Measurements from ENCODE around the gene ACR.

Gene ACR

GRCh38 chr22:50701428-50702154 lies 36.4 kb upstream of the ACR start:
- peak in 20 of 42 donors; percentile 1 to 30 (median 8) for DNase-seq
- intact Hi-C loops (cut with DNase I), result no loop called here

- DNase-seq, result peak in 25 of 42 donors; percentile 9 to 65 (median 29)
- intact Hi-C loops (cut with DNase I), result no loop called here
These were observed 35.7 kb upstream of the ACR start for GRCh38 chr22:50702261-50702671.

- peak in 23 of 42 donors; percentile 1 to 25 (median 11) for DNase-seq
- intact Hi-C loops (cut with DNase I), result no loop called here
These were observed 34.9 kb upstream of the ACR start for GRCh38 chr22:50702821-50703725.

- DNase-seq, result peak in 23 of 42 donors; percentile 2 to 34 (median 9)
- intact Hi-C loops (cut with DNase I), result no loop called here
These were observed 34.1 kb upstream of the ACR start for GRCh38 chr22:50703726-50704509.

GRCh38 chr22:50704510-50705218 lies 33.3 kb upstream of the ACR start:
- peak in 27 of 42 donors; percentile 2 to 41 (median 14) for DNase-seq
- intact Hi-C loops (cut with DNase I), result no loop called here

GRCh38 chr22:50705219-50705691 lies 32.7 kb upstream of the ACR start:
- DNase-seq, result peak; percentile 64 to 95 (median 84)
- intact Hi-C loops (cut with DNase I), result no loop called here

GRCh38 chr22:50705851-50706351 lies 32.1 kb upstream of the ACR start:
- intact Hi-C loops (cut with DNase I), result no loop called here
- peak in 16 of 42 donors; percentile 1 to 35 (median 12) for DNase-seq

- intact Hi-C loops (cut with DNase I), result no loop called here
- DNase-seq, result peak in 7 of 42 donors; percentile 0 to 19 (median 6)
These were observed 31.4 kb upstream of the ACR start for GRCh38 chr22:50706481-50707125.

- DNase-seq, result peak in 1 of 42 donors; percentile 3
These were observed 29.5 kb upstream of the ACR start for GRCh38 chr22:50708474-50708873.

GRCh38 chr22:50708996-50709395 lies 29.0 kb upstream of the ACR start:
- intact Hi-C loops (cut with DNase I), result no loop called here
- peak in 1 of 42 donors; percentile 1 for DNase-seq

More at GRCh38 chr22:50708474-50708873, 29.5 kb upstream of the ACR start:
- intact Hi-C loops (cut with DNase I), result no loop called here

GRCh38 chr22:50710221-50710620 lies 27.8 kb upstream of the ACR start:
- DNase-seq, result peak in 5 of 42 donors; percentile 3 to 13 (median 4)
- intact Hi-C loops (cut with DNase I), result no loop called here

GRCh38 chr22:50710886-50711285 lies 27.1 kb upstream of the ACR start:
- DNase-seq, result peak in 1 of 42 donors; percentile 4
- intact Hi-C loops (cut with DNase I), result no loop called here

GRCh38 chr22:50711446-50712340 lies 26.3 kb upstream of the ACR start:
- intact Hi-C loops (cut with DNase I), result no loop called here
- peak in 3 of 42 donors; percentile 1 to 13 (median 9) for DNase-seq

- intact Hi-C loops (cut with DNase I), result no loop called here
- DNase-seq, result peak in 5 of 42 donors; percentile 1 to 49 (median 34)
These were observed 25.5 kb upstream of the ACR start for GRCh38 chr22:50712341-50713007.

GRCh38 chr22:50713008-50713385 lies 25.0 kb upstream of the ACR start:
- intact Hi-C loops (cut with DNase I), result no loop called here
- DNase-seq, result peak in 2 of 42 donors; percentile 6 to 44

GRCh38 chr22:50713571-50714056 lies 24.4 kb upstream of the ACR start:
- DNase-seq, result peak; percentile 54 to 95 (median 86)
- intact Hi-C loops (cut with DNase I), result no loop called here
